ENCODE results near the gene PHLPP1. TPM values are rescaled to one million over a fixed set of nuclear protein-coding genes. Genes with fewer than 3 reads are reported as not detected.

Gene PHLPP1
- total RNA-seq, 1 donor from 2014 or later: 5.1 TPM

GRCh38 chr18:62828091-62828640 lies 112.8 kb downstream of the PHLPP1 start:
- intact Hi-C loops (cut with DNase I): no loop called here

GRCh38 chr18:62828852-62829251 lies 113.5 kb downstream of the PHLPP1 start:
- no peak for ATAC-seq
- intact Hi-C loops (cut with DNase I): no loop called here
- no peak for DNase-seq (ENCODE audit: missing footprints)

More at GRCh38 chr18:62828091-62828640, 112.8 kb downstream of the PHLPP1 start:
- ATAC-seq (no peak), DNase-seq (ENCODE audit: missing footprints) (no peak)

- DNase-seq (ENCODE audit: missing footprints) (no peak), ATAC-seq (no peak)
- intact Hi-C loops (cut with DNase I): no loop called here
Observed at GRCh38 chr18:62829936-62830335, 114.6 kb downstream of the PHLPP1 start.

- ATAC-seq (no peak), DNase-seq (ENCODE audit: missing footprints) (no peak)
- intact Hi-C loops (cut with DNase I): no loop called here
Observed at GRCh38 chr18:62832282-62832681, 116.9 kb downstream of the PHLPP1 start.

GRCh38 chr18:62833494-62833893 lies 118.2 kb downstream of the PHLPP1 start:
- ATAC-seq (no peak), DNase-seq (ENCODE audit: missing footprints) (no peak)
- intact Hi-C loops (cut with DNase I): no loop called here

GRCh38 chr18:62834715-62835114 lies 119.4 kb downstream of the PHLPP1 start:
- intact Hi-C loops (cut with DNase I): no loop called here
- ATAC-seq: no peak
- DNase-seq (ENCODE audit: missing footprints): no peak

GRCh38 chr18:62837011-62837410 lies 121.7 kb downstream of the PHLPP1 start:
- ATAC-seq (no peak), DNase-seq (ENCODE audit: missing footprints) (no peak)
- intact Hi-C loops (cut with DNase I): no loop called here

- intact Hi-C loops (cut with DNase I): no loop called here
- ATAC-seq: no peak
Observed at GRCh38 chr18:62838475-62839098, 123.2 kb downstream of the PHLPP1 start.

GRCh38 chr18:62839874-62840713 lies 124.8 kb downstream of the PHLPP1 start:
- DNase-seq (ENCODE audit: missing footprints) (no peak), ATAC-seq (no peak)
- intact Hi-C loops (cut with DNase I): no loop called here

More at GRCh38 chr18:62838475-62839098, 123.2 kb downstream of the PHLPP1 start:
- DNase-seq (ENCODE audit: missing footprints): no peak

GRCh38 chr18:62841405-62841804 lies 126.1 kb downstream of the PHLPP1 start:
- no peak for DNase-seq (ENCODE audit: missing footprints)
- no peak for ATAC-seq
- intact Hi-C loops (cut with DNase I): no loop called here

- DNase-seq (ENCODE audit: missing footprints) (no peak), ATAC-seq (no peak)
- intact Hi-C loops (cut with DNase I): no loop called here
Observed at GRCh38 chr18:62842898-62843297, 127.6 kb downstream of the PHLPP1 start.

- ATAC-seq (no peak), DNase-seq (ENCODE audit: missing footprints) (no peak)
- intact Hi-C loops (cut with DNase I): no loop called here
Observed at GRCh38 chr18:62844850-62845643, 129.7 kb downstream of the PHLPP1 start.

- no peak for DNase-seq (ENCODE audit: missing footprints)
- ATAC-seq: no peak
- intact Hi-C loops (cut with DNase I): no loop called here
Observed at GRCh38 chr18:62846313-62846712, 131.0 kb downstream of the PHLPP1 start.

GRCh38 chr18:62847081-62847480 lies 131.7 kb downstream of the PHLPP1 start:
- no peak for ATAC-seq
- intact Hi-C loops (cut with DNase I): no loop called here
- DNase-seq (ENCODE audit: missing footprints): no peak

- intact Hi-C loops (cut with DNase I): no loop called here
- ATAC-seq (no peak), DNase-seq (ENCODE audit: missing footprints) (no peak)
Observed at GRCh38 chr18:62848946-62849345, 133.6 kb downstream of the PHLPP1 start.

GRCh38 chr18:62850619-62851306 lies 135.4 kb downstream of the PHLPP1 start:
- DNase-seq (ENCODE audit: missing footprints) (no peak), ATAC-seq (peak; percentile 26)
- intact Hi-C loops (cut with DNase I): no loop called here

- ATAC-seq: no peak
- intact Hi-C loops (cut with DNase I): no loop called here
- DNase-seq (ENCODE audit: missing footprints): no peak
Observed at GRCh38 chr18:62852851-62853250, 137.5 kb downstream of the PHLPP1 start.

- ATAC-seq (no peak), DNase-seq (ENCODE audit: missing footprints) (no peak)
- intact Hi-C loops (cut with DNase I): no loop called here
Observed at GRCh38 chr18:62856294-62856693, 141.0 kb downstream of the PHLPP1 start.

All from Right ventricle myocardium inferior (tissue), 1 donor.